Measurements from ENCODE around the gene EDEM1.
A peak's percentile ranks its signal among the peaks of the same experiment; 100 is the strongest.

EDEM1 gene

DNA sequence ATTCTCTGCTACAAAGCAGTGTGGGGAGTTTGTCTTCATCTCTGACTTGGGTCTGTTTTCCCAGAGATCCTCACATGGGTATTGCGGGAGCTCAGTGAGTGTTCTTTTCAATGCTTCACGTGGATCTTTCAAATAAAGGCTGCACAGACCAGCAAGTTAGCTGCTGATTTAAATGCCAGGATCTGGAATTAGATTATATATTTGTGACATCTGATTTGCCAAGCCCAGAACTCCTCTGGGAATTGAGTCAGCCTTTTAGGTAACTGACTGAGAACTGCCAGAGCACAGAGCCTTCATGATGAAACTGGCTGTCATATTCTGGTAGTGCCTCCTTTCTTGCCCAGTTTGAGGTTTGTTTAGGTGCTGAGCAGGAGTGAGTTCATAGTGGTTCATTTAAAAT lies 14.7 kb downstream of the EDEM1 start:
- no peak for DNase-seq

GRCh38 chr3:5205165-5205941 lies 17.8 kb downstream of the EDEM1 start:
- DNase-seq = peak; percentile 11

DNA sequence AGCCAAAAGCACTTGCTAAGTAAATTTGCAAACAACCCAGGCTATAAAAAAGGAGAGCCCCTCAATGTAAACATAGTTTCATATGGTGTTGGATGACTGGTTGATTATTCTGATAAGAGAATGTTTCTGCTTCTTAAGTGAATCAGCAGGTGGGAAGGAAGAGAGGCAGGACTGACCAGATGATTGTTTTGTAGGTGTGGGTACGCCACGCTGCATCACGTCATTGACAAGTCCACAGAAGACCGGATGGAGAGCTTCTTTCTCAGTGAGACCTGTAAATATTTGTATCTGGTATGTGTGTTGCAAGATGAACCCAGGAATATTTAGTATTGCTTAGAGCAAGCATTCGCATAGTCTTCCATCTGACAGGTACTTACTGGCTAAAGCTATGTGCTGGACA lies 23.4 kb downstream of the EDEM1 start:
- DNase-seq = no peak

DNA sequence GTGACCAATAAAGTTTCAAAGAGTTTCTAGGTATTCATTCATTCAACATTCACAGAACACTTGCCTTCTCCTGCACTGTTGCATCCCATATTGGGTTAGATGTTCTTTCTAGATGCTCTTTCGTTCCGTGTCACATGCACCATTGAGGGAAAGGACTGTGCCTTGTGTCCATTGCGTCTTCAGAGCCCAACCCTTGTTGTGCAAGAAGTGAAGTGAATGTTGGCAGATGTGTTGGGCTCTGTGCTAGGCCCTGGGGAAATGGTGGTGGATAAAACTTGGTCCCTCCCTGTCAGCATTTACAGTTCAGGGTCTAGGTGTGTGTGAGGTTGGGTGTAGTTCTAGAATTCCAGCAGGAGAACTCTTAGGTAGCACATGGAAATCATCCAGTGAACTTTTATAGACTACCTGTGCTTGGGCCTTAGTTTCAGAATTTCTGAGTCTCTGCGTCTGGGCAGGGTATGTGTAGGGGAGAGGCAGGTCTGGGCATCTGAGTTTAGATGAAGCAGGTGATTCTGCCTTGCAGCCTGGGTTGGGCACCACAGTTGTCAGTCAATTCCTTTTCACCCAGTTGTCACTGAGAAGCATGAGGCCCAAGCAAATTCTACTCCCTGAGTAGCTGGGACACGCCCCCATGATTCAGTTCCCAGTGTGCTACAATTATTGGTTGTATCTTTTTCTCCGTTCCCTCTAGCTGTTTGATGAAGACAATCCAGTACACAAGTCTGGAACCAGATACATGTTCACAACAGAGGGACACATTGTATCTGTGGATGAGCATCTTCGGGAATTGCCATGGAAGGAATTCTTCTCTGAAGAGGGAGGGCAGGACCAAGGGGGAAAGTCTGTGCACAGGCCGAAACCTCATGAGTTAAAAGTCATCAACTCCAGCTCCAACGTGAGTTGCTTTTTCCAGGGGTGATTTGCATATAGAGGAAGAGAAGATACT lies 25.4 kb downstream of the EDEM1 start:
- no peak for DNase-seq

DNA sequence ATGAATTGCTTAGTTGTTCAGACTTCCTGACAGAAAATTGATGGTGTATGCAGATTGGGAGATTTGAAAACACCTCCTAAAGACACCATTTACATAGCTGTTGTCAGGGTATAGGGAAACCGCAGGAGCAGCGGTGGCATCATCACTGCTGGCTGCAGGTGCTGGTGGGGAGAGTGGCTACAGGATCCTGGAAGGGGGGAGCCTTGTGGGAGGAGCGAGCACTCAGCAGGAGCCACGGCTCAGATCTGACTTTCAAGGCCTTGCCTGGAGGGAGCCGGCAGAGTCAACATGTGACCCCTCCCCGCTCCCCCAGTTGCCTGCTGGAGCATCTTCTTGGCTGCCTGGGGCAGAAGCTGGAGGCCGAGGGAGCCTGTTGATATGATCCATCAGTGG lies 26.1 kb downstream of the EDEM1 start:
- DNase-seq = no peak

DNA sequence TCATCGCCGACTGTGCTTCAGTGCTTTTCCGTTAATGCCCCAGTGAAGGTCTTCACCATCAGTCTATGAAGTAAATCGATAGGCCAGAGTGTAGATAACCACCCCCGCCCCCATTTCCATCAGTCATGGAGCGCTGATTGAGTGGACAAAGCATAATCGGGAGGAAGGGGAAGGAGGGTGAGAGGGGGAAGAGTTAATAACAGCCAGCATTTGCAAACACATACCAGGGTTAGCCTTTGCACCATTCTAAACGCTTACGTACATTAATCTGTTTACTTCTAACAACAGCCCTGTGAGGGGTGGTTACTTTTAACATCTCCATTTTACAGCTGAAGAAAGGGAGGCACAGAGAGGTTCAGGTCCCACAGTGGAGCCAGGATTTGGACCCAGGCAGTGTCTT lies 26.8 kb downstream of the EDEM1 start:
- no peak for DNase-seq

DNA sequence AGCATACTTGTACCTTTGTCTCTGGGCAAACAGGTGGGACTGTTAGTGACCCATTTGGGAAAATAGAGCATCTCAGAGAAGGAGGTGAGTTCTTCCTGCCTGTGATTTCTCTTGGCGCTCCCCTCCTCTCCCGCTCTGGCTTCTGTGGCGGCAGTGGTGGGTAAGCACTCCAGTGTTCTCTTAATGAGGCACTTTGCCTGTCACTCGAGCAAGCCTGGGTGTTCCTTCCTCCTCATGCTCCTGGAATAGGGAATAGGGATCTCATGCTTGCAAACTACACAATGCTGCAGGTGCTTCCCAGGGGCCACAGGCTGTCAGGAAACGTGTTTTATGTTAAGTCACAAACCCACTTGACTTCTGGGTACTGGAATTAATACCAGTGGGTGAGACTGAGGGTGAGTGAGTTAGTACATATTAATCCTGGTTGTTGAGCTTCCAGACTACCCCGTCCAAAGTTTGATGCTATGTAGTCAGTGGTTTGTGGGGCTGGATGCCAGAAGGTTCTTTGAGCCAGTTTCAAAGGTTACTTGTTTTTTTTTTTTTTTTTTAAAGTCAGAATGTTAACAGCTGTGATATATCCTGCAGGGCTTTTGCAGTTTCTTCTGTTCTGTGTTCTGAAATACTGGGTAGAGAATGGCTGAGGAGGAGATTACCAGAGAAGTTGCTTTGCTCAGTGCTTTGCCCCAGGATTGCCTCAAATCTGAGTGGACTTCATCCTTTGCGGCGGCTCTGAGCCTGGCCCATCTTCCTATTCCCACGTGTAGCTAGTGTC lies 30.5 kb downstream of the EDEM1 start:
- DNase-seq = no peak

- DNase-seq = no peak
Observed at GRCh38 chr3:5218815-5219214, 31.3 kb downstream of the EDEM1 start.

- DNase-seq = no peak
Observed at GRCh38 chr3:5219216-5219615, 31.7 kb downstream of the EDEM1 start.

GRCh38 chr3:5220193-5220592 lies 32.7 kb downstream of the EDEM1 start:
- DNase-seq = no peak

GRCh38 chr3:5220667-5221431 lies 33.3 kb downstream of the EDEM1 start:
- no peak for DNase-seq

DNA sequence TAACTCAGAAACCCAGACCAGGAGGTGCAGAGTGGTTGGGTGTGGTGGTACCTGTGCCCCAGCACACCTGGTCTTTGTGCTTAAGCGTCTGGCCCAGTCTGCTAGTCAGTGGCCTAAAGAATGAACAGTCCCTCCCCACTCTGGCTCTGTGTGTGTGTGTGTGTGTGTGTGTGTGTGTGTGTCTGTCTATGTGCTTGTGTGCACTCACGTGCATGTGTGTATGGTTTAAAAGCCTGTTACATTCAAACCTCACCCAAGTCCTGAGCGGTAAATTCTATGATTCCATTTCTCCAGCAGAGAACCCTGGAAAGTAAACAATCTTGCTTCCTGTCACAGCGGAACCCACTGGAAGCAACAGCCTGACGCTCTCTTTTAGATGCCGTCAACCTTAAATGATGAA lies 34.2 kb downstream of the EDEM1 start:
- no peak for DNase-seq

DNA sequence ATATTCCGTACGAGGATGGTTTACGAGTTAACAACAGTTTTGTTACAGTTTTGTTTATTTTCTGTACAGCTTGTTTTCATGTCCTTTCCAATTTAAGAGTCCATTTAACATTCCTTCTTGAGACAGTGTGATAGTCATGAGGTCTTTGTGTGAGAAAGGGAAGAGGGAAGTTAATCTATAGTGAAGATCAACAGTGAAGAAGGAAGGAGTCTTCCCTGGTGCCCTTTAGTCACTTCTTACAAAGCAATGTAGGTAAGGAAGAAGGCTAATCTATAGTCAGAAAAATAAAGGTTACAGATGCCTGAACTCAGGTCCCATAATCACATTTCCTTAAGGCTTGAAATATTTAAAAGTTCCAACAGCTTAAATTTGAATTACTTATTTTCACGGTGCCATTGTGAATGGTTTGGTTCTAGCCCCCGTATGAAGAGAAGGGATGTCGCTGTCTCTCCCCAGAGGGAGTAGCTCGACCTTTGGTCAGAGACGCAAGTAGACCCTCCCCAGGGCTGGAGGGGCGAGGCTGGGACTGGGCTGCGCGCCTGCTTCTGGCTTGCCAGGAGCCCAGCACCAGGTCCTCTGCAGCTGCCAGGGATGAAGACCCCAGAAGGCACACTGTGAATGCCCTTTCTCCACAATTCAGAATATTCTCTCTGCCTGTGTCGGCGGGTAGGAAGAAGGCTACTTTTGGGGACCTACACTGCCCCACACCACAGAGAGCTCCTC lies 34.9 kb downstream of the EDEM1 start:
- no peak for DNase-seq

- DNase-seq = peak; percentile 13
Observed at GRCh38 chr3:5226783-5227182, 39.3 kb downstream of the EDEM1 start.

DNA sequence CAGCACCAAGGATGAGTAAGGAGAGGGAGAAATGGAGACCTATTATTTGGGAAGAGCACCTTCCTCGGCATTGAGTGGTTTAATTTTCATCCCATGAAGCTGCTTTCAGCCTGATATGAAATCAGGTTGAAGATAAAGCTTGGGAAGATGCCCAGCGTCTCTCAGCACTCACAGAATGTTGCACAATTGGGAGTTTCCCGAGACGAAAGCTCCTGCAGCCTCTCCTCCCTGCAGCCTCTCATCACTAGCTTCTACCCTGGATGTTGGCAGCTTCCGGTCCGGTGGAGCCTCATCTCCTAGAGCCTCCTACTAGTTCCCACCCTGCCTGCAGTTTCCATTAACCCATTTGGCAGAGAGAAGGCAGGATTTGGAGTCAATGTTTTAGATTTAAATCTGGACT lies 40.3 kb downstream of the EDEM1 start:
- no peak for DNase-seq

DNA sequence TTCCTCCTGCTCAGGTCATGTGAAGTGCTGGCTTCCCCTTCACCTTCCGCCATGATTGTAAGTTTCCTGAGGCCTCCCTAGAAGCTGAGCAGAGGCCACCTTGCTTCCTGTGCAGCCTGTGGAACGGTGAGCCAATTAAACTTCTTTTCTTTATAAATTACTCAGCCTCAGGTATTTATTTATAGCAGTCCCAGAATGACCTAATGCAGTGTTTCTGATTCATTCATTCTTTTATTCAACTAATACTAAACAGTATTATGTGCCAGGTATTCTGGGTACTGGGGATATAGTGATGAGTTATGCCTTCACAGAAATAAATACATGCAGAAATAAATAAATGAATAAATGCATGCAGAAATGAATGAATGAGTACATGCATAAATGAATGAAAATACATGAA lies 41.9 kb downstream of the EDEM1 start:
- no peak for DNase-seq

DNA sequence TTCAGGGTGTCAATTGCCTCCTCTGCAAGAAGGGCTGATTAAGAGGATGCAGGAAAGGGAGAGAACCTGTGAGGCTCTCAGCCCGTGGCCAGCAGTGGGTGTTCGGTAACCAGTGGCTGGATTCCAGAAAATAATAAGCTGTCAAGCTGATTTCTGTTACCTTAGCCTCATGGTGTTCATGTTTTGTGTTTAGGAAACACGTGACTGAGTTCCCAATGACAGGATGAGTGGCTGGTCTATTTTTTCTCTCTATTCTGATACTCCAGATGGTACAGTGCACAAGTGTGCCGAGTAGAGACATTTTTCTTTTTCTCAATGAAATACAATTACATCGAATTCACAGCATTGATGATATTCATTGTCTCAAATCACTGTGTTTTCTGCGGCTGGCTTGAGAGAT lies 43.6 kb downstream of the EDEM1 start:
- DNase-seq = peak; percentile 40

DNA sequence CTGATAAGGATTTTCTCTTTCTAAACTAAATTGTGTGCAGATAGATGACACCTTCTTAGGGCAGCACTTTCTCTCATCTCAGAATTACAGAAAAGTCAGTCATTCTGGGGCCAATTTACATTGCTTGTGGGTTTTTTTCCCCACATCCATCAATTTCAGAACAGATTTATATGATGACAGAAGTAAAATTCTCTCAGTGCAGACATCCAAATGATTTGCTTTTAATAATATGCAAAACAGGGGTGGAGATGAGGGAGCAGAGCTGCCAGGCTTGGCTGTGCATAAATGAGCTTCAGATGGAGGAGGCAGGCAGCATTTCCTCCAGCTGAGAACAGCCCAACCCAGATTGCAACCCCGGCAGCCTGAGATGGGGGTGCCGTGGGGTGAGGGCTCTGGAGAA lies 44.0 kb downstream of the EDEM1 start:
- no peak for DNase-seq

DNA sequence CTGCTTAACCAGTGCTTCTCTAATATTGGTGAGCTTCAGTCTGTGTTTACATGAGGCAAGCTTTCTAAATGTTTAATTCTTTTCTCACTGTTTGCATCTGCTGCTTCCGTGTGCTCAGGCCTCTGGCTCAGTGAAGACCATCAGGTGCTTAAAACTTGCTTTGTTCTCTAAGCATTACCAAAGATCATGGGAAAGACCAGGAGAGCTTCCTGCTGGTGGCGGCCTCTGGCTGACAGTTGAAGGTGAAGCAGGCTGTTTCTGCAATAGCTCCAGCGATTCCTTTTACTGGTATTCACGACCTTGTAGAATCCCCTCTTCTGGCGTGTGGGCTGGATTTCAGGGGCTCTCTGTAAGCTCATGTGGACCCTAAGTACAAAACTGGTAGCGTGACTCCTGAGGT lies 45.1 kb downstream of the EDEM1 start:
- DNase-seq = no peak

GRCh38 chr3:5233026-5233425 lies 45.5 kb downstream of the EDEM1 start:
- DNase-seq = no peak

DNA sequence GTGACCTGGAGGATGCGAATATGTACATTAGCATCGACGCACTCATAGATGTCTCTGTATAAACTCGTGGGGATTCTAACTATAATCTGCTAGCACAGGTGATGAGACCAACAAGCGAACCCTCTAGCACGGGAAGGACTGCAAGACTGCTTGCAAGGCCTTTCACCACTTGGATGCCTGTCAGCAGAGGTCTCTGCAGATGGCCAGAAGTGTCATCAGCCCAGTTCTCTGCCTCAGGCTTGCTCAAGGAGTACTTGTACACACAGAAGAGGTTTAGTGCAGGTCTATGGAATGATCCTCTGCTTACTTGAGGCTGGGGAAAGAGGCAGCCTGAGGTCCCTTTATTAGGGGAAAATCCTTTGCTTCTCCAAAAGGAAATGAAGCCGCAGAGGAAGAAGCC lies 48.1 kb downstream of the EDEM1 start:
- no peak for DNase-seq

- no peak for DNase-seq
Observed at GRCh38 chr3:5238545-5238944, 51.0 kb downstream of the EDEM1 start.

All from RPMI8226 (cell line).